GM18909 (cell line): ENCODE data around the gene FLYWCH1.

Experiments
- ATAC-seq: cut with Tn5 transposase; IDR thresholded peaks from one replicate; pipeline ENCODE4 v1.9.1; 2021; ENCODE audit warnings: mild to moderate bottlenecking; ENCODE audit not compliant: unreplicated experiment, poor library complexity

The FLYWCH1 gene

DNA sequence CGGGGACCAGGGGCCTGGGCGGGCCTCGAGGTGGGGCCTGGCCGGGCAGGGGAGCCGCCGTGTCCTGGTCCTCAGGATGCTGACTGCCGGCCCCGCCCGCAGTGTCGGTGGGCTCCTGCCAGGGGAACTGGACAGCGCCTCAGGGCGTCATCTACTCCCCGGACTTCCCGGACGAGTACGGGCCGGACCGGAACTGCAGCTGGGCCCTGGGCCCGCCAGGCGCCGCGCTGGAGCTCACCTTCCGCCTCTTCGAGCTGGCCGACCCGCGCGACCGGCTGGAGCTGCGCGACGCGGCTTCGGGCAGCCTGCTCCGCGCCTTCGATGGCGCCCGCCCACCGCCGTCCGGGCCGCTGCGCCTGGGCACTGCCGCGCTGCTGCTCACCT lies 55.1 kb downstream of the FLYWCH1 start:
- no peak for ATAC-seq

DNA sequence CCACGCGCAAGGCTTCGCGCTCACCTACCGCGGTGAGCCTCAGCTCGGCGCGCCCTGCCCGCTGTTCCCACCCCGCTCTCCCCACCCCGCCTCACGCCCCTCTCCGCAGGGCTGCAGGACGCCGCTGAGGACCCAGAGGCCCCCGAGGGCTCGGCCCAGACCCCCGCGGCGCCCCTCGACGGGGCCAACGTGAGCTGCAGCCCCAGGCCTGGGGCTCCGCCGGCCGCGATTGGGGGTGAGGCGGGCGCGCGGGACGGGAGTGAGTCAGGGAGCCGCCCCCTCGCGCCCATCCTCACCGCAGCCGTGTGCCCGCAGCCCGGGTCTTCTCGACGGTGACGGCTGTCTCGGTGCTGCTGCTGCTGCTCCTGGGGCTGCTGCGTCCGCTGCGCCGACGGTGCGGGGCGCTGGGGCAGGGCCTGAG lies 55.5 kb downstream of the FLYWCH1 start:
- no peak for ATAC-seq

DNA sequence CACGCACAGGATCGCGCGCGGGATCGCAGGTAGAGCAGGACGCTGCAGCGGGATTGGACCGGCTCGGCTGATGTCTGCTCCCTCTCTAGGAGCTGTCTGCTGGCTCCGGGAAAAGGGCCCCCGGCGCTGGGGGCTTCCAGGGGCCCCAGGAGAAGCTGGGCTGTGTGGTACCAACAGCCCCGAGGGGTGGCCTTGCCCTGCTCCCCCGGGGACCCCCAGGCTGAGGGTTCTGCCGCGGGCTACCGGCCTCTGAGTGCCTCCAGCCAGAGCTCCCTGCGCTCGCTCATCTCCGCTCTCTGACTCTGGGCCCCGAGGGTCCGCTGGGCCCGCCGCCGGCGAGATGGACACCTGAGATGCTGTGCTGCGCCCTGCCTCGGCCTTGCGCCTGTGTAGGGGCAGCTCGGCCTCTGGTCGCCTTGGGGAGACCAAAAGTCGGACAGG lies 56.0 kb downstream of the FLYWCH1 start:
- ATAC-seq: no peak

DNA sequence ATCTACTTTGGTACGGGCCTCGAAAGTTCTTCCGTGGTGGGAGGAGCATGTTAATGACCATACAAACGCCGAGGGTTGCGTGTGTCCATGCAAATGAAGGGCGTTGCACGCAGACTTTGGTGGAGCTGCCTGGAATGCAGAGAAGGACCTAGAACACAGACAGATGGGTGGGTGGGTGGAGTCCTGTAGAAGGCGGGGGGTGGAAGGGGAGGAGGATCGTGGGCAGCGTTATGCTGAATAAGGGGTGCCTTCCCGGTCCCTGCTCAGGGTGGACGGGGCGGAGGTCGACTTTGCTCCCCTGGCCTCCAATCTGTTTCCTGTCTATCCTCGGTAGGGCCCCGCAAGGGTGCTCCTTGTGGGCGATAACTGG lies 56.6 kb downstream of the FLYWCH1 start:
- no peak for ATAC-seq

DNA sequence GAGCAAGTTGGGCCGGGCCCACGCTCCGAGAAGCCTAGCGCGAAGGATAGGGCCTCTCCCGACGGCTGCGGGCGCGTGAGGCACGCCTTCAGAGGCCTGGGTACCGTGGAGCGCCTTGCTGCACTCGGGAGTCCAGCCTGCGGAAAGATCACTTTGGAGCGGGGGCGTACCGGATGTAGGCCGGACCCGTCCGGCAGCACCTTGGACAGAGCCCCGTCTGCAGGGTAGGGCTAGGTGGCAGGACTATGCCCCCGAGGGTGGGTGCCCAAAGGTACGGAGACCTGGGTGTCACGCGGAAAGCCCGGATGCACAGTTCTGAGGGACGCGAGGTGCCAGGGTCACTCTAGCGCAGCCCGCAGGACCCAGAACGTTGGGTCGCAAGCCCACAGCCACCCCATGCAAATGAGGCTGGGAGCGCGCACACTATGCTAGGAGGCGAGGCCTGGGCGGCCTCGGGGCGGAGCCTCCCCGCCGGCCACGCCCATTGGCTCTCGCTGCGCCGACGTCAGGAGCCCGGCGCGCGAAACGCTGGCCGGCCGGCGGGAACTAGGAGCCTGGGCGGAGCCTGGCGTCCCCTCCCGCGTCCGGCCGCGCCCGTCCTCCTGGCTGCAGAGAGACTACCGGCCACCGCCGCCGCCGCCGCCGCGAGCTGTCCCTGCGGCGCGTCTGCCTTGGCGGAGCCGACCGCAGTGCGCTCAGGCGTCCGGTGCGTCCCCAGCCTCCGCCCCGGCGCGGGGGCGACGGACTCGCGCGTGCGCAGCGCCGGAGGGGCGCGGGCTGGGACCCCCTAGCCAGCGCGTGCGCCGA lies 57.2 kb downstream of the FLYWCH1 start, which contains the start of gene PAQR4:
TSS of gene PAQR4 (plus strand) at position 611 of the 807 bp plus-strand sequence. CDS start 327 bp downstream, outside the sequence.
- peak; percentile 79 for ATAC-seq

DNA sequence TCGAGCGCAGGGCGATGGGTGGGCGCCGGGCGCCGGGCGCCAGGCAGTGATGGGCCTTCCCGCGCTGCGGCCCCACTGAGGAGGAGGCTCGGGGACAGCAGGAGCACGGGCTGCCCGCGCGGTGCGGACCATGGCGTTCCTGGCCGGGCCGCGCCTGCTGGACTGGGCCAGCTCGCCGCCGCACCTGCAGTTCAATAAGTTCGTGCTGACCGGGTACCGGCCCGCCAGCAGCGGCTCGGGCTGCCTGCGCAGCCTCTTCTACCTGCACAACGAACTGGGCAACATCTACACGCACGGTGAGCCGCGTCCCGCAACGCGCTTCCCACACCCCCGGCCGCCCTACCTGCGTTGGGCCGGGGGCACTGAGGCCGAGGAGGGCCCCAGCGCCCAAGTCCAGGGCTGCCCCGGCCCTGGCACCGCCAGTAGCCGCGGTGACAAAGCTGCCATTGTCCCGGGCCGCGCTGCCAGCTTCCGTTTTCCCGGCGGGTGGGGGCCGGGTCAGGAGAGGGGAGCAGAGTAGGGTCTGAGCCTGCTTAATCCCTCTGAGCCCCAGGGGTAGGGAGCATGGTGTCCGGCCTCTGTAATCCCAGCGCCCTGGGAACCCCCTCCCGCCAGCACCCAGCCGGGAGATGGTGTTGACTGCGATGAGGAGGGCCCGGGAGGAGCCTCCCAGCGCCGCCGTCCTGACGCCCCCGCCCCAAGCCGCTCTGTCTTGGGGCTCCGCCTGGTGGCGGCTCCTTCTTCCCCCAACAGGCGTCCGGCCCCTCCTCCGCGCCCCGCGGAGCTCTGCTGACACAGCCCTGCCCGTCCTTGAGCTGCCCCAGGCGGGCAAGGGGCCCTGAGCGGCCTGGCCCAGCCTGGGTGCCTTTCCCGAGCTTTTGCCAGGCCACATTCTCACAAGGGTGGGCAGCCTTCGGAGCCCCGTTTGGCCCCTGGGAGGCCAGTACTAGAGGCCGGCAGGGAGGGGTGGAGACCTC lies 58.1 kb downstream of the FLYWCH1 start:
- peak; percentile 38 for ATAC-seq

DNA sequence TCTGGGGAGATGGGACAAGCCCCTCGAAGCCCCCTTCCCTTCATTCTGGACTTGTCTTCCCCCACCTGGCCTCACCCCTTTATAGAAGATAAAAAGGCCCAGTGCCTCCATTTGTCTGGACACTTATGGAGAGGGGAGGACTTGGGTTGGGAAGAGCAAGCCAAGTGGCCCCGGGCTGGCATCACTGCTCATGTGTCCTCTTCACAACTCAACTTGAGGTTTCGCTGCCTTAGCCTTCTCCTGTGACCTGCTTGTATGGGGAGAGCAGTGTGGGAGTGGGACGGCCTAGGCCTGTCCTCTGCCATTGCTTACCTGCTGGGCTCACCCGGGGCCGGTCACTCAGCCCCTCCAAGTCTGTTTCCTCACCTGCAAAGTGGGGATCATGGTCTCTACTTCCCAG lies 58.8 kb downstream of the FLYWCH1 start:
- ATAC-seq: no peak

DNA sequence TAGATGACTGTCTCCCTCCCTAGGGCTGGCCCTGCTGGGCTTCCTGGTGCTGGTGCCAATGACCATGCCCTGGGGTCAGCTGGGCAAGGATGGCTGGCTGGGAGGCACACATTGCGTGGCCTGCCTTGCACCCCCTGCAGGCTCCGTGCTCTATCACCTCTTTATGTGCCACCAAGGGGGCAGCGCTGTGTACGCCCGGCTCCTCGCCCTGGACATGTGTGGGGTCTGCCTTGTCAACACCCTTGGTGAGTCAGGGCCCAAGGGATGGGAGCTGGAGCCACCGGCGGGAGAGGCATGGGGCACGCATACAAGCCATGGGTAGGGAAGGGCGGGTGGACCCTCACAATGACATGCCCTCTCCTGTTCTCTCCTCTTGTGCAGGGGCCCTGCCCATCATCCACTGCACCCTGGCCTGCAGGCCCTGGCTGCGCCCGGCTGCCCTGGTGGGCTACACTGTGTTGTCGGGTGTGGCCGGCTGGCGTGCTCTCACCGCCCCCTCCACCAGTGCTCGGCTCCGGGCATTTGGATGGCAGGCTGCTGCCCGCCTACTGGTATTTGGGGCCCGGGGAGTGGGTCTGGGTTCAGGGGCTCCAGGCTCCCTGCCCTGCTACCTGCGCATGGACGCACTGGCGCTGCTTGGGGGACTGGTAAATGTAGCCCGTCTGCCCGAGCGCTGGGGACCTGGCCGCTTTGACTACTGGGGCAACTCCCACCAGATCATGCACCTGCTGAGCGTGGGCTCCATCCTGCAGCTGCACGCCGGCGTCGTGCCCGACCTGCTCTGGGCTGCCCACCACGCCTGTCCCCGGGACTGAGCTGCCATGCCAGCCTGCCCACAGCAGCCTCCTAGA lies 59.6 kb downstream of the FLYWCH1 start:
- no peak for ATAC-seq

DNA sequence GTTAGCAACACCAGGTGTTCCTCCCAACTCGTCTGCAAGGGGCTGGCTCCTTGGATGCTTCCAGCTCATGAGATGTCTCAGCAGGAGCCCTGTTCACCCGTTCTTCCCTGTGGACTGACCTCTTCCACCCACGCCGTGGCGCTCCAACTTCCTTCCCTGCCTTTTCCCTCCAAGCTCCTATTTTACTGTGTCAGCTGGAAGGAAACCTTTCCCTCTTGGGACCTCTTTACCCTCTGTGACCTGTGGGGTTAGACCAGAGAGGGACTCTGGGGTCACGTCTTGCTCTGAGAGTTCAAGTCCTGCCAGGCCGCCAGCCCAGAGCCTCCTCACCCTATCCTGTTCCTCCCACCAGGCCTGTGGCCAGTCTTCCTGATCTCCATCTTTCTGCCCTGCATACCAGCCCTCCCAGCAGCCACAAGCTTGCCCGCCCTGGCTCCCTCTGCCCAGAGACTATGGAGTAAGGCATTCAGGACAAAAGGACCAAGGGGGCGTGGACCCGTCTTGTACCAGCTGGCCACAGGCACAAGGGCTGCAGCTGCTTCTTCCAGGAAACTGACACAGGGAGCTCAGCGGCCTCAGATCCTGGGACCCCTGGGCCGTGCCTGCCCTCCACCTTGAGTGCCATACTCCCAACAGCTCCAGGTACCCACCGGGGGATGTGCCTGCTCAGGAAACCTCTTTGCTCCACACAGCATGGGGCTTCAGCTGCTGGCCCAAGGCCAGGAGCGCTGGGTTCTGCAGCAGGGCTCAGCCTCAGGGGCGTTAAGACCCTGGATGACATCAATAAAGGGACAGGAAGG lies 60.5 kb downstream of the FLYWCH1 start:
- ATAC-seq: no peak

DNA sequence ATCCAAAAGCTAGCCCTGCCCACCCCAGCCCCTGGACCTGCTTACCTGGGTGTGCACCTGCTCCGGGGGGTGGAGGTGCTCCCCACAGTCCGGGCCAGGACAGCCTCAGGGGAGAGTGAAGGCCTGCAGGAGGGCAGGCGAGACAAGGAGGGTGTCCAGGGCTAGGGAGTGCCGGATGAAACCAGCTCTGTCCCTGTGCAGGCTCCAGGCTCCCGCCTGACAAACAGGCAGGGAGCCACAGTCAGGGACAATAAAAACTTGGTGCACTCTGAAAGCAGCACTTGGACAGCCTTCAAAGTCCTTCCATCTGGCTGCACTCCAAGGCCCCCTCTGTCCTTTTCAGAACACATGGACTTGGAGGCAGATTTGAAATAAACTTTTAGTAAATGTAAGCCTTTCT lies 61.4 kb downstream of the FLYWCH1 start:
- no peak for ATAC-seq

DNA sequence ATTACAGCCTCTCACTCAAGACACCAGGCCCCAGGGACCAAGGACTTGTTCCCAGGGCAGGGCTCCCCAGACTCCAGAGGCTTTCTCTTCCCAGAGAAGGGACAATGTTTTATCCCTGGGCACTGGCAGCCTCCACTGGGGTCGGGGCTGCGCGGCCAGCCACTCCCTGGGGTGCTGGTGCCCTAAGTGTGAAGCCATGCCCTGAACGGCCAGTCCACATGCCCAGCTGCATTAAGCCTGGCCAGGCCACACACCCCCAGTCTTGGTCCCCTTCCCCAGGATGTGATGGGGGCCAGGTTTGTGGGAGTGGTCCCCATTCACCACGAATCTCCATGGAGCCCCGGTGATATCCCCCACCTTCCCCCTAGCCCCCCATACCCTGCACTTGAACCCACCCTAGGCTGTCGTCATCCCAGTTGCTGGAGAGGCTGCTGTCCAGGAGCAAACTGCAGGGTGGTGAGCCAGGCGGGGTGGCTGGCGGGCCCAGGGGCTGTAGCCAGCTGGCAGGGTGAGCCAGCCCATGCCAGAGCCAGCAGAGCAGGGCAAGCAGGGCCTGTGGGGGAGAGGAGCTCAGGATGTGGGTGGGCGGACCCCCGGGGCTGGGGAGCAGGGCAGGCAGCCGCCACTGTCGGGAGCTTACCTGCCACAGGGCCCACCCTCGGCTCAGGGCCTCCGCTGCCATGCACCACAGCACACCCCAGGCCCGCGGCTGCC lies 62.0 kb downstream of the FLYWCH1 start:
- no peak for ATAC-seq

DNA sequence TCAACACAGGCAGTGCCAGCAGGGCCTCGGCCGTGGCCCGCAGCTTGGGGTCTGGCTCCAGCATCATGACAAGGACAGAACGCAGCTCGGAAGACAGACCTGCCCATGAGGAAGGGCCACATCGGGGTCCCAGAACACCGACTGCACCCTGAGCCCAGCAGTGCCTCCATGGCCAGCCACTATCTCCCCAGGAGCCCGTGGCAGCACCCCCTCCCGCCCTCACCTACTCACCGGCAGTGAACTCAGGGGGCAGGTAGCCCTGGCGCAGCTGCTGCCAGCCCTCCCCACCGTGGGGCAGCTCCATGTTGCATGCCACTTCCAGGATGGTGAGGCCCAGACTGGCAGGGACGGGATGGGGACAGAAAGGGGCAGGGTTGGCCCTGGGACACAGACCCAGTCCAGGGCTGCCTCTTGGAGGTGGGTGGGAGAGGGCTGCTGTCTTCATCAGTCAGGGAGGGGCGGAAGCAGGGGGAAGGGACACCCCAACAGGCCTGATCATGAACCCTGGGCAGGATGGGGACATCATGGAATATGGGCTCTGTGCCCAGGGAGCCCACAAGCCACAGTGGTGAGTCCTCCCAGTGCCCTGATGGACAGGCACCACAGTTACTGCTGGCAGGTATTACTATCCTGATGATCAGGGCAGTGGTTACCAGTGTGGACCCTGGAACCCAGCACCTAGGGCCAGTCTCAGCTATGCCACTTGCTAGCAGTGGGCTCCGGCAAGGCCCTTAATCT lies 62.8 kb downstream of the FLYWCH1 start:
- ATAC-seq: no peak

DNA sequence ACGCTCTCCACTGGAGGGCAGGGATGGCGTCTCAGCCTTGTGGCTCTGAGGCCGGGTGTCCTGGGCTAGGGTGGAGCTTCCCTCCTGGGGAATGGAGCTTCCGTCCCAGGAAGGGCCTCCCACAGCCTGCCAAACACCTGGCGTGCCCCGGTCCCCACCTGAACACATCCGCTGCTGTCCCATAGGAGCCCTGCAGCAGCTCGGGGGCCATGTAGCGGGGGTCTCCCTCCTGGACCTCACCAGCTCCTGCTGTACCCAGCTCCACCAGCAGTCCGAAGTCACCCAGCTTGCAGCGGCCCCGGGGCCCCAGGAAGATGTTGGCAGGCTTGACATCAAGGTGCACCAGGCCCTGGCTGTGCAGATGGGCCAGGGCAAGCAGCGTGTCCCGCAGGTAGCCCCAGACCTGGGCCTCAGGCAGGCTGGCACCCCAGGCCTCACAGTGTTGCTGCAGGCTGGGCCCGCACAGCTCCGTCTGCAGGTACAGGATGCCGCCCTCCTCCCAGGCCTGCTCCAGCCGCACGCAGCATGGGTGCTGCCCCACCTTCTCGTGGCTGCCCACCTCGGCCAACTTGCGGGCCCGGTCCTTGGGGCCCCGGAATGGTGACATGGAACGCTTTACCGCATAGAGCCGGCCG lies 63.5 kb downstream of the FLYWCH1 start:
- ATAC-seq: no peak

DNA sequence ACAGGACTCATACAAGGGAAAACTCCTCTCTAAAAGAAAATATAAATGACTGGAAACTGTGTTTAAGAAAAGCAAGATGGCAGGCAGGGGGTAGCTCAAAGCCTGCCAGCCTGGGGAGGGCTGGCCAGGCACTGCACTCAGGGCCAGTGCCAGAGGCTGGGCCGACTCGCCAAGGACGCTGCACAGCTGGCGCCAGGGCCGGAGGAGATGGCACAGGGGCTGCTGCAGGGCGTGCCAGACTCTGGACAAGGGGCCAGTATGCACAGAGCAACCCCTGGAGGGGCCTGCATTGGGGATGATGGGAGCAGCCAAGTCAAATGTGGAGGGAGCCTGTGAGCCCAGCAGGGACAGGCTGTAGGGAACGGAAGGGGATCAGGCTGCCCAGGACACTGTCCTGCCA lies 64.5 kb downstream of the FLYWCH1 start:
- ATAC-seq: no peak

DNA sequence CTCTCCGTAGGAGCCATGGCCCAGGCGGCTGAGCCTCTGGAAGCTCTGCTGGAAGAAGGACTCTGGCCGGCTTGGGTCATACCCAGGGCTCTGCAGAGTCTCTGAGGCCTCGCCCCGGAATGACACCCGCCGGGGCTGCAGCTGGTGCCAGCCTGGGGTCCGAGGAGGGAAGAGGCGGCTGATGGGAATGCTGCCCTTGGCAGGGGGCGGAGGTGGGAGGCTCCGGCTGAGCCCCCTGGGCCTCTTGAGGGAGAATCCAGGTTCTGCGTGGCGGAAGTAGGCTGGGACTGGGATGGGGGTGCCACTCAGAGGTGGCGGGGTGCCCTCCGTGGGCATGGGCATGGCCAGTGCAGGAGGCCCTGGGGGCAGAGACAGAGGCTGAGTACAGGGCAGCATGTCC lies 64.9 kb downstream of the FLYWCH1 start:
- no peak for ATAC-seq

DNA sequence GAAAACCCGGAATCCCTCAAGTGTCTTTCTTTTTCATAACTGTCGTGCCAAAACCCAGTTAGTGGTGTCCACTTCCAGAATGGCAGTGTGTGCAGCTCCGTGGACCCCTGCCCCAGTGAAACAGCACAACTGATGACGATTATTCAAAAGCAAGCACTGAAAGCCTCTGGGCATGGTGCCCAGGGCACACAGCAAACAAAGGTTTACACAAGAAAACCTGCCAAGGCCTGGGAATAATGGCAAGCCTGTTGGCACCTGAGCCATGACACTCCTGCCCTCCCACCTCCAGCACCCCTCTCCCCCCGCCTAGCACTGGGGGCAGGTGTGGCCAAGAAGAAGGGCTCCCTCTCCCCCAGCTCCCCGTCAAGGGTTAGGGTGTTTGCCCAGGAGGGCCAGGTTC lies 65.7 kb downstream of the FLYWCH1 start:
- no peak for ATAC-seq

DNA sequence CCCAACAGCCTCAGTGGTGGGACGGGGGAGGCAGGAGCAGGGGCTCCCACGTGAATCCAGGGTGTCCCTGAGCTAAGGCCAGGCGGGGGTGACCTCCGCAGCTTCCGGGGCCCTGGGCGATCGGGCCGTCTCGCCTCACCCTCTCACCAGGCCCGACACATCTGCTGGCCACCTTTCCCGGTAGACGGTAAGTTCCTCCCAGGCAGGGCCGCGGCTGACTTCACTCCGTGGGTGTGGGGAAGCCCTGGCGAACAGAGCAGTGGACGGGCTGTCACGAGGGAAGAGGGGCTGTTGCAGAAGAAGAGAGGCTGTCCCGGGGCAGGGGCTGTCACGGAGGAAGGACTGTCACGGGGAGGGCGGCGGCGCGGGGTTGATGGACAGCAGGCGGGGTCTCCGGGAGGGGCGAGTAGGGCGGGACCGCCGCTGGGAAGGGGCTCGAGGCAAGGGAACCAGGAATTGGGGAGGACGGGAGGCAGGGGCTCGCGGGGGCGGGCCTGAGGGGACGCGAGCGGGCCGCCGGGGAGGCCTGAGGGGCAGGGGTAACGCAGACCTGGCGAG lies 68.0 kb downstream of the FLYWCH1 start:
- ATAC-seq: peak; percentile 12
